ENCODE measurements around the gene CAPN9.
"Not testable (repeated sequence)": the region's sequence is repeated elsewhere in the genome, so short reads cannot be mapped to it uniquely, and the experiment has no call there.

The CAPN9 gene

DNA sequence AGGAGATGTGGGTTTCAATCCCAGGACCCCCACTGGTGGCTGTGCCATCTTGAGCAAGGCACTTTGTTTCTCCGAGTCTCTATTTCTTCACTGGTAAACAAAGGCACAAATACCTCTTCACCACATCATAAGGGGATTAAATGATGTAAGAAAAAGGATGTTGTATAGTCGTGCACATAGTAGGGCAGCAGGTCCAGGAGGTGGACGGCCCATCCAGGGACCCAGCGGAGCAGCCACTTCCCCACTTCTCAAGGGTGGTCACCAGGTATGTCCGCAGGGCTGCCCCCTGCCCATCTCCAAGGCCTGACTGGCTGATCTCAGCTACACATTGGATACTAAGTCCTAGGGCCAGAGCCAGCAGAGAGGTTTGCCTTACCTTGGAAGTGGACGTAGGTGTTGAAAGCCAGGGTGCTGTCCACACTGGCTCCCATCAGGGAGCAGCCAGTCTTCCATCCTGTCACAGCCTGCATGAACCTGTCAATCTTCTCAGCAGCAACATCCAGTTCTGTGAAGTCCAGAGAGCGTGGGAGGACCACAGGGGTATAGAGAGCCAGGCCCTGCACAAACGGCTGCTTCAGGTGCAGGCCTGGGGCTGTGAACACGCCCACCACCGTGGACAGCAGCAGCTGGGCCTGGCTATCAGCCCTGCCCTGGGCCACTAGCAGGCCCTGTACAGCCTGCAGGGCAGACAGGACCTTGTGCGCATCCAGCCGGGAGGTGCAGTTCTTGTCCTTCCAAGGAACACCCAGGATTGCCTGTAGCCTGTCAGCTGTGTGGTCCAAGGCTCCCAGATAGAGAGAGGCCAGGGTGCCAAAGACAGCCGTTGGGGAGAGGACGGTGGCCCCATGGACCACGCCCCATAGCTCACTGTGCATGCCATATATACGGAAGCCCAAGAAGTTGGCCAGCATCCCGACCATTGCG lies 37.3 kb upstream of the CAPN9 start:
- DNase-seq (ENCODE audit: low spot score) = no peak

DNA sequence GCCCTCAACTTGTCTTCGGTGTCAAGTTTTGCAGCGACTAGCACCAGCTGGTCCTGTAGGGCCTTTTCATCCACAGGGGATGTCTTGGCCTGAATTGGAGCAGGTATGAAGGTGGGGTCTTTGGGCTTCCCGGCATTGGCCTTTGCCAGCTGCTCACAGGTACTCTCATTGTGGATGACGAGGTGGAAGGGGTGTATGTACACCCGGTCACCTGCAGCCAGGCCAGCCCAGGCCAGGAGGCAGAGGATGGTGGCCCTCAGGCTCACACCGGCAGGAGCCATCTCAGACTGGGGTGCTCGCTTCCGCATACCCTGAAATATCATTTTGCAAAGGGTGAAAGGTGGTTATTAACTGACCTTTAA lies 36.7 kb upstream of the CAPN9 start:
- DNase-seq (ENCODE audit: low spot score) = no peak

DNA sequence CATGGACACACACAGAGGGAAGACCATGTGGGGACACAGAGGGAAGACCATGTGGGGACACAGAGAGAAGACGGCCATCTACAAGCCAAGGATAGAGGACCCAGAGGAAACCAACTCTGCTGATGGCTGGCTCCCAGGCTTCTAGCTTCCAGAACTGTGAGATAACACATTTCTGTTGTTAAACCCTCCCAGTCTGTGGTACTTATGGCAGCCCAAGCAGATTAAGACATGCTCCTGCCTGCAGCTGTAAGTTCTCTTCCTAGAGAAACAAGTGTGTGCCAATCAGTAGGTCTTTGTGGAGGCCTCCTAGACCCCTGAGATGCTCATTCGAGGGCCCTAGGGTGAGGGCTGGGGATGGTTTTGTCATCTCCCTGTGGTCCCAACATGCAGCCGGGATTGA lies 35.9 kb upstream of the CAPN9 start:
- DNase-seq (ENCODE audit: low spot score) = no peak

DNA sequence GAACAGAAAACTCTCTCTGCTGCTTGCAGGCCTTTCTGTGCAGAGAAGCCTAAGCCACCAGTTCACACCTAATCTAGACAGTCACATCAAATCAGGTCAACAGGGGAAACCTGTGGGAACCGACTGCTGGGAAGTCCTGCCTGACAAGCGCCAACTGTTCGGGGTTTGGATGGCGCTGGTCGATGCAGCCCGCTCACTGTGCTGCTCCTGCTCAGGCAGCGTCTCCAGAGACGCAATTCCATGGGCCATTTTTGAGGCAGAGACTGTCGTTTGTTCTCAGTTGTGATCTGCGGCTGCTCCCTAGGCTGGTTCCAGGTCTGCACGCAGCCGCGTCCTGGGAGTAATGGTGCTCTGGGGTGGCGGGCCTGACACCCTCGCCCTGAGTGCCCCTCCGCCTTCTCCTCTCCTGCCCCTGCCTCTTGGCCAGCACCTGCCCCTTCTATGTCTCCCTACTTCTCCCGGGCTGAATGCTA lies 34.7 kb upstream of the CAPN9 start:
- DNase-seq (ENCODE audit: low spot score) = no peak

DNA sequence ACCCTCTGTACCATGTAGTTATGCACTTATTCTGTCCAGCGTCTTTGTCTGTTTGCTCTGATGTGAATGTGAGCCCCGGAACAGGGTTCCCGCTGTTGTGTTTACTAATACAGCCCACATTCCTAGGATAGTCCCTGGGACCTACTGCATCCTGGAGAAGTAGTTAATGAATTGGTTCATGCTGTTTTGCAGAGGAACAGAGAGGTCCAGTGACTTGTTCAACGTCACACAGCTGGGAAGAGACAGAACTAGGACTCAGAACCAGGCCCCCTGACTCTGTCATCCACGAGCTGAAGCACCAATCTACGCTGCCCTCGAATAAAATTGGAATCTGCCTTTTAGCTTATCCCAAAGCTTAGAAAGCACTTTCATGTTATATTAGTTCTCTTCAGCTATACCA lies 34.0 kb upstream of the CAPN9 start:
- no peak for DNase-seq (ENCODE audit: low spot score)

DNA sequence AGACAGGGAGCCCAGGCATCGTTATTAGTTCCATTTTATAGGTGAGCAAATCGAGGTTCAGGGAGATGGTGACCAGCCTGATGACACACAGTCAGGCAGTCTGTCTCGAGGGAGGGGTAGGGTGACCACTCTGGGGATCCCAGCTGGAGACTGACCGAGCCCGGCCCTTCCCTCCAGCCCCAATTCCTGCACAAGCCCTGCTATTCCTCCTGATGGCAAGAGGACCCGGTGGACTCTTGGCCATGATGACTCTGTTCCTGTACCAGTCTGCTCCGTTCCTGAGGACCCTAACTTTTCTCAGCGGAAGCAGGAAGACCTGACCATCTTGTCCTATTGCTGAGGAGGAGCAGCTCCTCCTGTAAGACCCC lies 33.7 kb upstream of the CAPN9 start:
- no peak for DNase-seq (ENCODE audit: low spot score)

DNA sequence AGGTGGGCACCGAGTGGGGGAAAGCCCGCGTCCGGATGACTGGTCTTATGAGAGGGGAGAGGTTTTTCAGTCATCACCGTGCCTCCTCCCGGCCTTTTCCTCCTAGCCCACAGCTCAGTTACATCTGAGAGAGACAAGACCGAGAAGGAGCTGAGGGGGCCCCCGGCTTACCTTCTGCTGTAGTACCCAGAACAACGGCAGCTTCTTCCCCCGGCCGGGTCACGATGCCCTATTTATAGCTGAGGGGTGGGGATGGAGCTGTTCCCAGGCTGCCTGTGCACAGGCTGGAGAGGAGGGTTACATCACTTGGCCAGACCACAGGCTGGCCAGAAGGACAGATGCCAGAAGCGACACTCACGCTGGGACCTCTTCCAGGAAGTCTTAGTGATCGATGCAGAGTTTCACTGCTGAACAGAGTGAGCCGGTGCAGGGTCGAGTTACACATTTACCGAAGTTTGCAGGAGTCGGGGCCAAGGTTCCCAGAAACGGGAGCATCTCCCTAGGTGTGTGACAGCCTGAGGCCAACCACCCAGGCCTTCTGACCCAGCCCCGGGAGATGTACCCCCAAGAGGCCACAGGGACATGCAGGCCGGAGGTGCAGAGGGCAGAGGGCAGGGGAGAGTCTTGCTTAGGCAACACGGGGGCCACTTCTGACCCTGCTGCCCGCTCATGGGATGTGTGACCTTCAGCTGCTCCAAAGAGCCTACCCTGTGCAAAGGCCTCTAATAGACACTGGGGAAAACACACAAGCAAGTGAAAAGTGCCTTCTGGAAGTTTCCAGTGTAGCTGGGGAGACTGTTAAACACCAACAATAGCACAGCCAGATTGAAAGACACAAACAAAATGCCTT lies 33.0 kb upstream of the CAPN9 start, which contains the start of gene AGT:
Gene AGT (minus strand): TSS at position 208 of the 850 bp plus-strand sequence. CDS start 3,299 bp downstream, outside the sequence.
- DNase-seq (ENCODE audit: low spot score) = peak; percentile 92

DNA sequence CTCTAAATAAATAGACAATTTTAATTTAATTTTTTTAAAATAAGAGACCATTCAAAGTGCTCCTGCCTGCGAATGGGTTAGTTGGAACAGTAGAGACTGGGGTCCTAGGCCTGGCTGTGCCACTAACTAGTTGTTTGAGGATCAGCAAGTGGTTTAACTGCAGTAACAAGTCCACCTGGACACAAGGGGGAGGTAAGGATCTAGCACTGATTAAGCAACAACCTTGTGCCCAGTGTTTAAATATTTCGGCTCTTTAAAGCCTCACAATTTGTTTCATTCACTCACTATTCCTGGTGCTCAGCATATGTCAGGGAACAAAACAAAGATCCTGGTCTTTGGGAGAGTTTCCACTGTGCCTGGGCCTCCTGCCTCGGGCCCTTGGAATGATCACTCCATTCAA lies 31.7 kb upstream of the CAPN9 start:
- DNase-seq (ENCODE audit: low spot score) = no peak

DNA sequence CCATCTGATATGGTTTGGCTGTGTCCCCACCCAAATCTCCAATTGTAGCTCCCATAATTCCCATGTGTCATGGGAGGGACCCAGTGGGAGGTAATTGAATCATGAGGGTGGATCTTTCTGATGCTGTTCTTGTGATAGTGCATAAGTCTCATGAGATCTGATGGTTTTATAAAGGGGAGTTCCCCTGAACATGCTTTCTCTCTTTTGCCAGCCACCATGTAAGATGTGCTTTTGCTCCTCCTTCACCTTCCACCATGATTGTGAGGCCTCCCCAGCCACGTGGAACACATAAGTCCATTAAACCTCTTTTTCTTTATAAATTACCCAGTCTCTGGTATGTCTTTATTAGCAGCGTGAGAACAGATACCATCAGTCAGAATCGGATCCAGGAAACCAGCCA lies 30.7 kb upstream of the CAPN9 start:
- not testable (repeated sequence) for DNase-seq (ENCODE audit: low spot score)

DNA sequence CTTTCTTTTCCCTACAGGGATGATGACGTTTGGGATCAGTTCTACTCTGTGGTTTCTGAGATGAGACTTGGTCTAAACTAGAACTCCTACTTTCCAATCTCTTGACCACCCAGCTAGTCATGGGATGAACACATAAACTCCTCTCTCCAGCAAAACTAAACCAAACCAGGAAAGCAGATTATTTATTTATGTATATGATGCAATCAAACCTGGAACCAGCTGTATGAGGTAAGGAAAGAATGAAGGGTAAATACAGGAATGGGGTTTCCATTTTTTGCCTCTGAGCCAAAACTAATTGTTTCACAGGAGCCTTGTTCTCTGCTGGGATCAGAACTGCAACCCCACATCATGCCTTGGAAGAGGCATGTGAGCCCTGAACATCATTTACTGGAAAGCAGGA lies 29.9 kb upstream of the CAPN9 start:
- no peak for DNase-seq (ENCODE audit: low spot score)

DNA sequence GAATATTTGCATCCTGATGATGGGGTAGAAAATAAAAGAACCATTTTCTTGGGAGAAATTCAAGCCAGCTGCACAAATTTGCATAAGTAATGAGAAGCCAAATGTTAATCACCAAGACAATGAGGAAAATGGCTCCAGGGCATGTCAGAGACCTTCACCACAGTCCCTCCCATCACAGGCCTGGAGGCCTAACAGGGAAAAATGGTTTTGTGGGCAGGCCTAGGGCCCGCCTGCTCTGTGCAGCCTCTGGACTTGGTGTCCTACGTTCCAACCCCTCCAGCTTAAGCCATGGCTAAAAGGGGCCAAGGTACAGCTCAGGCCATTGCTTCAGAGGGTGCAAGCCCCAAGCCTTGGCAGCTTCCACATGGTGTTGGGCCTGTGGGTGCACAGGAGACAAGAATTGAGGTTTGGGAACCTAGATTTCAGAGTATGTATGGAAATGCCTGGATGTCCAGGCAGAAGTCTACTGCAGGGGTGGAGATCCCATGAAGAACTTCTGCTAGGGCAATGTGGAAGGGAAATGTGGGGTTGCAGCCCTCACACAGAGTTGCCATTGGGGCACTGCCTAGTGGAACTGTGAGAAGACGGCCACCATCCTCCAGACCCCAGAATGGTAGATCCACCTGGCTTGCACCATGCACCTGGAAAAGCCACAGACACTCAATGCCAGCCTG lies 25.2 kb upstream of the CAPN9 start:
- not testable (repeated sequence) for DNase-seq (ENCODE audit: low spot score)

DNA sequence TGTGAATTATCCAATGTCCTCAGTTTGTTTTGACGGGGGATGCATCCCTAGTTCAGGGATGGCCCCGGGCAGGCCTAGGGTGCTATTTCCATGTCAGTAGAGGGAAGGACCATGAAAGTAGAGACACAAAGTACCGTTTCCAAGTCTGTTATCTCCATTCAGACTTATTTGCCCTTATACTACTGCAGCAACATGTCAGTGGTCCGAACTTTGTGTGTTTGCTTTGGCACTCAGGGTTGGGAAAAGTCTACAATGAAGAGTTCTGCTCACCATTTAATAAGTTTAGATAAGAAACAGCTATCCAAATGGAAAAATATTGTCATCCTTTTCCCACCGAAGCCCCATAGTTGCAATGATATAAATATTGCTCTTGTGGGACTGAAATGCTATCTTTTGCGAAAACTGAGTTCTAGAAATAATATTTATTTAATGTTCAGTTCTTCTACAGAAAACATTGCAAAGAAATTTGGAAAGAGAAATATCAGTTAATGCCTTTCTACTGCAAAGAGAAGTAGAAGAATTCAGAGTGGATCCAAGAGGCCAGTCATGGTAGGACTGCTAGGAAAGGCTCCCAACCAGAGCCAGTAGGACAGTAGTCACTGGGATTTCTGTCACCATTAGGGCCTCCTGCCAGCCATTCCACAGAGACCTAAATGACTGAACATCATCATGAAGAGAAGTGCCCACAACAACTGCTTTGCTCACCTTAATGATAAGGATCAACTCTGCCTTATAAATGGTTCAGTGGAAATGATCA lies 21.8 kb upstream of the CAPN9 start:
- no peak for DNase-seq (ENCODE audit: low spot score)

DNA sequence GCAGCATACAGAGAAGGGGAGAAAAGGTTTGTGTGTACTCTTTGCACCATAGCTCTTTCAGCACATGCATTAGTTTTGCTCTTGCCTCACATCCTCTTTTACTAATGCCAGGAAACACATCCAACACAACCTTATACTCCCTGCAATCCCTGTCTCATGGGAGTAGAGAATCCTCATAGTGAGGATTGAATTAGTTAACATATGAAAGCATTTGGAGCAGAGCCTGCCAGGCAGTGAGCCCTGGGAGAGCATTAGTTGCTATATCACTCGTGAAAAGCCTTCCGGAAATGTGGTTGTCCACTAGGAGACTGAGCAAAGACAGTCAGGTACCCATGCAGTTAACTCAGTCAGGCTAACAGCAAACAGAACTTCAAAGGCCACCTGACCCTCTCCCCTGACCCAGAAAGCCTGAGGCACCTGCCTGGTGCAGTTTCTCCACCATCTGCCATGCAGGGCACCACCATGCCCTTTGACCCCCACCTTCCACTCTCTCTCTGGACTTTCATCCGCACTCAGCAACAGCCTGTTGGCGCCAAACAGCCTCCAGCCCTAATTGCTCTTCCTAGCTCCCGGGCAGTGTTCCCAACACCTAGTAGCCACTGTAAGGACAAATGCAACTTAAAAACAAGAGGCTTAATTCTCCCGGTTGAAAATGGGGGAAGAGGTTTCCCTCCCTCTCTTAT lies 18.3 kb upstream of the CAPN9 start:
- DNase-seq (ENCODE audit: low spot score) = no peak

DNA sequence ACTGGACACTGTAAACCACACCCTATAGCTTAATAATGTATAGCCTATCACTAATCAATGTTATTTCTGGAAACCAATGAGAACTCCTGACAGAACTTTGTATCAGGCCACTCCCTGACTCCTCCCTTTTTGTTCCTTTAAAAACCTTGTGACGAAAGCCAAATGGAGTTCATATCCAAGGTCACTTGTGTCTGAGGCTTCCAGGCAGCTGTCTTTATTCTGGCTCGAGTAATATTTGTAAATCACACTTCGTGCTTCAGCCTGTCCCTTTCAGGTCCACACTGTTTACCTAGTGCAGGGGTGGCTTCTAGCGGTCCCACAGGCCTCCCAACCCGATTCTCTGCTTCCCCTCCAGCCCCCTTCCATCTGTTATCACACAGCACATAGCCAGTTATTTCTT lies 16.2 kb upstream of the CAPN9 start:
- no peak for DNase-seq (ENCODE audit: low spot score)

DNA sequence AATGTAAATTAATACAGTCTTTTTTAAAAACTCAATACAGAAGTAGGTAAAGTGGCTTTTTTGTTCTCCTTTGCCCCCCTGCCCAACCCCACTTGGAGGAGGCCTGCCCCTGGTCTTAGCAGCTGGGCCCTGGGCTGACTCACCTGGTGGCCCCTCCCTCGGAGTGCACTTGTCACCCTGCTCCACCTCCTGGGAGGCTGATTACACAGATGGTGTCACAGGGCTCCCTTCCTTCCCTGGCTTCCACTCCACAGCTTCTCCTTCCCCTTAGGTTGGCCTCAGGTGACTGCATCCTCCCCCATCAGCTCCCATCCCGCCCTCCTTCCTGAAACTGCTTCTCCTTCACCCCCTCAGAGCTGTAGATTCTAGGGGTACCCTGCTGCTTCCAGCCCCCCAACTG lies 11.7 kb upstream of the CAPN9 start:
- no peak for DNase-seq (ENCODE audit: low spot score)

DNA sequence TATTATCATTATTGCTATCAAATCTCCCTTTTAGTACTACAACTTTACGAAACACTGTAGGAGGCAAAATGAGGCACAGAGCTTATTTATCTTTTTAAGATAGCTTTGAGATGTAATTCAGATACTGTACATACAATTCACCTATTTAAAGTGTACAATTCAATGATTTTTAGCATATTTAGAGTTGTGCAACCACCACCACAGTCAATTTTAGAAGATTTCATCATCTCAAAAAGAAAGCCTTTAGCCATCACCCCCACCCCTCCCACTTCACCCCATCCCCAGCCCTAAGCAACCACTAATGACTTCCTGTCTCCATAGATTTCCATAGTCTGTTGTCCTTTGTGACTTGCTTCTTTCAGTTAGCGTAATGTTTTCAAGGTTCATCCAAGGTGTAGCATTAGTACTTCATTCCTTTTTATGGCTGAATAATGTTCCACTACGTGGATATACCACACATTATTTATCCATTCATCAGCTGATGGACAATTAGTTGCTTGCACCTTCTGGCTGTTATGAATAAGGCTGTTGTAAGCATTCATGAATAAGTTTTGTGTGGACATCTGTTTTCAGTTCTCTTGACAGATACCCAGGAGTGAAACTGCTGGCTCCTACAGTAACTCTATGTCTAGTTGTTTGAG lies 9.4 kb upstream of the CAPN9 start:
- no peak for DNase-seq (ENCODE audit: low spot score)

DNA sequence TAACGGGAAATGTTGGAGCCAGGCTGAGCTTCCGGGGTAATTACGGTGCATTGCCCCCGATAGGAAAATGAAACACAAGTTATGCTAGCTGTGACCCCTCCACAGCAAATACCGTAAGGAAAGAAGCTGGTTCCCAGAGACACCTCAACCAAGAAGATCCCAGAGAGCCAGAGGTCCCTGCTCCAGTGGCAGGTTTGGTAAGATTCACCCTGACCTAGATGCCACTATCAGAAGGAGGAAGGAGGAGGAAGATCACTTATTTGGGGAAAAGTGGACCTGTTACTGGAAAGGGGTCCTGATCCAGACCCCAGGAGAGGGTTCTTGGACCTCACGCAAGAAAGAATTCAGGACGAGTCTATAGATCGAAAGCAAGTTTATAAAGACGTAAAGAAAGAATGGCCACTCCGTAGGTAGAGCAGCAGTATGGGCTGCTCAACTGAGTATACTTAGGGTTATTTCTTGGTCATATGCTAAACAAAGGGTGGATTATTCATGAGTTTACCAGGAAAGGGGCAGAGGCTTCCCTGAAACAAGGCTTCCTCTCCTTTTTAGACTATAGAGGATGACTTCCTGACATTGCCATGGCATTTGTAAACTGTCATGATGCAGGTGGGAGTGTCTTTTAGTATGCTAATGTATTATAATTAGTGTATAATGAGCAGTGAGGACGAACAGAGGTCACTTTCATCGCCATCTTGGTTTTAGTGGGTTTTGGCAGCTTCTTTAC lies 7.5 kb upstream of the CAPN9 start:
- DNase-seq (ENCODE audit: low spot score) = no peak

DNA sequence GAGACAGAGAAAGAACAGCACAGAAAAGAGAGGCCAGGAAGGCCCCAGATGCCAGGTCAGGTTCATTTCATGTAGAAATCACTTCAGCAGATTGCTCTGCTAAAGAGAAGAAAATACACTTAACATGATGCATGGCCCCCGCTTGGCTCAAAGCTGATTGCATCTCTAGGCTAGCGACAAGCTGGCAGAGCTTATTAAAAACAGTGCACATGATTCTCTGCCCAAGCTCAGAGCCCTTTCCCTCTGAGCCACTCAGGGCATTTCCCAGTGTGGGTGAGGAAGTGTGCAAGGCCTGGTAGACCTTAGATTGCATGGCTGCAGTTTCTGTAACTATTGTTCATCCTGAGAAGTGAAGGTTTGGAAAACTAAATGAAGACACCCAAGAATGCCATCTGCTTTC lies 3.3 kb upstream of the CAPN9 start:
- DNase-seq (ENCODE audit: low spot score) = no peak

DNA sequence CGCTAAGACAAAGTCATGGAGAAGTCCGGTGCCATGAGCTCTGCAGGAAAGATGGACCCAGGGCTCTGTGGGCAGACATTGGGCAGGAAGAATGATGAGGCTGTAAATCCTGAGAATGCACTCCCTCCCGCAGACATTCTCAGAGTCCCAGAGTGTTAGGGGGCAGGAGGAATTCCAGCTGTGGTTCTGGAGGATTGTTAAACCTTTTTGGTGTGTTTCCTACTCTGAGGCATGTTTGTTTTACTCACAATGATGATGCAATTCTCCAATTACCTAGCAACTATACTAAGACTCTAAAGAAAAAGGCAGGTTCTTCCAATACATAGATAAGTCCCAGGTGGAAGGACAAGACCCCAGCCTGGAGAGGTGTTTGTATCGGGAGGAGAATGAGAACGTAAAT lies 2.8 kb upstream of the CAPN9 start:
- peak; percentile 33 for DNase-seq (ENCODE audit: low spot score)

DNA sequence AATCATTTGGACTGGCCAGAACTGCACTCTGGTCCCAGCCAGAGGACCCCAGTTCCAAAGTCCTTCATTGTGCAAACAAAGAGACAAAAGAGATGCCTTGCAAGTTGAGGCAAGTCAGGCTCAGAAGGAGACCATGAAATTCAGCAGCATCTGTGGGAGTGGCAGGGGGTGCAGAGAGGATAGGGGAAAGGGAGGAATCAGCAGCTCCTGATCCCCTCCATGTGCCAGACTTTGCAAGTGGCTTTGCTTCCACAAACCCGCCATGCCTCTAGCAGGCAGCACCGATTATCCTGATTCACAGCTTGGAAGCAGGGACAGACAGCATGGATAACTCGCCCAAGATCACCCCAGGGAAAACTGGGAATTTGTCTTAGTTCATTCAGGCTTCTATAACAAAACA lies 2.1 kb upstream of the CAPN9 start:
- DNase-seq (ENCODE audit: low spot score) = no peak

Measured in AG20443 (cell line).